Measurements from ENCODE around the gene COL16A1. TPM values are rescaled to one million over a fixed set of nuclear protein-coding genes. Genes with fewer than 3 reads are reported as not detected.

The COL16A1 gene
- total RNA-seq, 4 donors from 2014 or later, result 67.2 to 169 (median 149) TPM

GRCh38 chr1:31671561-31672201 lies 32.1 kb downstream of the COL16A1 start:
- no peaks in the 10 kb centered on the region for H3K27me3 ChIP-seq
- H3K27ac ChIP-seq, result peak overlapping the region in 3 of 4 donors; percentile 60 to 81 (median 78)
- H3K36me3 ChIP-seq, result no peaks in the 10 kb centered on the region
- H3K4me3 ChIP-seq, result no peak overlapping the region
- no peaks in the 10 kb centered on the region for H3K9me3 ChIP-seq
- no peak for ATAC-seq
- WGBS, 2 donors (ENCODE audit: low coverage in 1 of 2), result 53 to 81% methylated on average over 2 to 4 of the region's 8 CpGs
- TF ChIP-seq POLR2A (IDR thresholded peaks at IDR 0.05), result no peak
- no peak for TF ChIP-seq POLR2AphosphoS5 (IDR thresholded peaks at IDR 0.05)
- no peak for TF ChIP-seq CTCF (IDR thresholded peaks at IDR 0.05)
- TF ChIP-seq EP300 (IDR thresholded peaks at IDR 0.05), result no peak
- peaks cover 0 to 94% (median 24%) of the 10 kb centered on the region in 3 donors for H3K4me1 ChIP-seq

GRCh38 chr1:31671147-31671546 lies 32.7 kb downstream of the COL16A1 start:
- no peak overlapping the region for H3K4me3 ChIP-seq
- TF ChIP-seq POLR2A (IDR thresholded peaks at IDR 0.05) (no peak), CTCF (IDR thresholded peaks at IDR 0.05) (no peak), POLR2AphosphoS5 (IDR thresholded peaks at IDR 0.05) (no peak), EP300 (IDR thresholded peaks at IDR 0.05) (no peak)
- H3K36me3 ChIP-seq, result no peaks in the 10 kb centered on the region
- peak overlapping the region in 3 of 4 donors; percentile 60 to 81 (median 78) for H3K27ac ChIP-seq
- H3K4me1 ChIP-seq, result peaks cover 0 to 100% (median 30%) of the 10 kb centered on the region in 3 donors
- WGBS, 2 donors (ENCODE audit: low coverage in 1 of 2), result 79% methylated on average over 5 of the region's 11 CpGs; no CpG with 5 or more reads in 1 of the 2 donors
- ATAC-seq, result no peak
- H3K27me3 ChIP-seq, result no peaks in the 10 kb centered on the region
- H3K9me3 ChIP-seq, result no peaks in the 10 kb centered on the region

- no peak for ATAC-seq
- WGBS, 2 donors (ENCODE audit: low coverage in 1 of 2), result 25 to 66% methylated on average over 1 to 5 of the region's 6 CpGs
- peak overlapping the region; percentile 0 to 37 for H3K4me3 ChIP-seq
- TF ChIP-seq CTCF (IDR thresholded peaks at IDR 0.05) (no peak), POLR2AphosphoS5 (IDR thresholded peaks at IDR 0.05) (no peak), POLR2A (IDR thresholded peaks at IDR 0.05) (no peak), EP300 (IDR thresholded peaks at IDR 0.05) (no peak)
- peak overlapping the region; percentile 17 to 81 (median 69) for H3K27ac ChIP-seq
- no peaks in the 10 kb centered on the region for H3K27me3 ChIP-seq
- peaks cover 0 to 3% of the 10 kb centered on the region in 2 donors for H3K36me3 ChIP-seq
- peaks cover 0 to 100% (median 31%) of the 10 kb centered on the region in 3 donors for H3K4me1 ChIP-seq
- no peaks in the 10 kb centered on the region for H3K9me3 ChIP-seq
Measured at GRCh38 chr1:31670593-31670964, 33.2 kb downstream of the COL16A1 start.

GRCh38 chr1:31669786-31670592 lies 33.8 kb downstream of the COL16A1 start:
- Histone ChIP-seq H3K27me3 (no peaks in the 10 kb centered on the region), H3K36me3 (peaks cover 0 to 9% of the 10 kb centered on the region in 2 donors), H3K9me3 (no peaks in the 10 kb centered on the region), H3K4me1 (peaks cover 0 to 100% (median 29%) of the 10 kb centered on the region in 3 donors), H3K4me3 (peak overlapping the region; percentile 0 to 37), H3K27ac (peak overlapping the region; percentile 17 to 81 (median 69))
- TF ChIP-seq EP300 (IDR thresholded peaks at IDR 0.05) (no peak), POLR2A (IDR thresholded peaks at IDR 0.05) (no peak), CTCF (IDR thresholded peaks at IDR 0.05) (peak in 3 of 4 experiments; percentile 17 to 38 (median 35)), POLR2AphosphoS5 (IDR thresholded peaks at IDR 0.05) (peak; percentile 83)
- peak; percentile 60 for ATAC-seq
- 6 to 9% methylated on average over 25 to 27 of the region's 30 CpGs for WGBS, 2 donors (ENCODE audit: low coverage in 1 of 2)
